SKM-1 treated with dmso at 0.1 percent for 144 hours (cell line): ENCODE data around the gene KRTAP4-6.
"Not testable (repeated sequence)": the region's sequence is repeated elsewhere in the genome, so short reads cannot be mapped to it uniquely, and the experiment has no call there.

Experiments
- DNase-seq: peaks from one replicate; lab custom pipeline; 2025; ENCODE audit not compliant: unreplicated experiment; lab: John Stamatoyannopoulos, UW

Gene KRTAP4-6

DNA sequence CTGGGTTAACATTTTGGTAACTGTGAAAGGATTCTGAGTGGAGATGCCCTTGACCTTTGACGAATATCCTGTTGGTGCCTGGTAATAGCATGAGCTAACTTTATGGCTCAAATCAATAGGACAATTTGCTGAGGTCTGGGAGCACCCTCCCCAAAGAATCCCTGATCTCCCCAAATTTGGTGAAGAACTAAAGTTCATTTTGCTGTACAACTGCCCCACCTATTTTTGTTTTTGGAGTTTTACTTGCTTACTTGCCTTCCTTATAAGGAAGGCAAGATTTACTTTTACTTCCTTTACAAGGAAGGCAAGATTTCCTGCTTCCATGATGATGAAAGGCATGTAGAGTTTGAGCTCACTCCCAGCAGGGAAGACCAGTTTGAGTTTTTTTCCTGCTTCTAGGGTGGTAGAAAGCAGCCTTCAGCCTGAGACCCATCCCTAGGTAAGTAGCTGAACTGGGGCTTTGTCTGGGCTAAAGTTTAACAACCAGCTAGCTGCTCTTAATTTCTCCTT is 32.3 kb downstream of the KRTAP4-6 start:
- no peak for DNase-seq

DNA sequence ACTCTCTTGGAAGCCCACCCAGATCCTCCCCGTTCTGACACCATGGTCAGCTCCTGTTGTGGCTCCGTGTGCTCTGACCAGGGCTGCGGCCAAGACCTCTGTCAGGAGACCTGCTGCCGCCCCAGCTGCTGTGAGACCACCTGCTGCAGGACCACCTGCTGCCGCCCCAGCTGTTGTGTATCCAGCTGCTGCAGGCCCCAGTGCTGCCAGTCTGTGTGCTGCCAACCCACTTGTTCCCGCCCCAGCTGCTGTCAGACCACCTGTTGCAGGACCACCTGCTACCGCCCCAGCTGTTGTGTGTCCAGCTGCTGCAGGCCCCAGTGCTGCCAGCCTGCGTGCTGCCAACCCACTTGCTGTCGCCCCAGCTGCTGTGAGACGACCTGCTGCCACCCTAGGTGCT is 35.0 kb downstream of the KRTAP4-6 start, which contains the start of gene KRTAP4-9:
TSS of gene KRTAP4-9 (plus strand) at position 43 of the 400 bp plus-strand sequence. CDS start at position 43, 0 bp downstream.
- DNase-seq = not testable (repeated sequence)

- DNase-seq = not testable (repeated sequence)
Measured at GRCh38 chr17:41104386-41105038, 35.8 kb downstream of the KRTAP4-6 start.

DNA sequence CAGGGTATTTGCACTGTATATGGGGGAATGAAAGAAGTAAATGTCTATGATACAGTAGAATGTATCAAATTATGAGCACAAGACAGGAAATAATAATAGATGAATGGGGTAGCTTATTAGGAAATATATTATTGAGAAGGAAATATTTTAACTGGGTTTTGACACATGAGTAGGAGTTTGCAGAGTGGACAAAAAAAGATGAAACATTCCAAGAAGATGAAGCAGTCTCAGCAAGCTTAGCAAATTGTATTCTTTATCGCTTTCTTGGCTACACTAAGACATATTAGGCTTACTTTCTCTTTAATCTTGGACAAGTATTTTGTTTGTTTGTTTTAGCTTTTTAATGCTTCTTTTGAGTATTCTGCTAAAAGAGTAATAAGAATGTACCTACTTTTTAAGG is 36.4 kb downstream of the KRTAP4-6 start:
- no peak for DNase-seq

DNA sequence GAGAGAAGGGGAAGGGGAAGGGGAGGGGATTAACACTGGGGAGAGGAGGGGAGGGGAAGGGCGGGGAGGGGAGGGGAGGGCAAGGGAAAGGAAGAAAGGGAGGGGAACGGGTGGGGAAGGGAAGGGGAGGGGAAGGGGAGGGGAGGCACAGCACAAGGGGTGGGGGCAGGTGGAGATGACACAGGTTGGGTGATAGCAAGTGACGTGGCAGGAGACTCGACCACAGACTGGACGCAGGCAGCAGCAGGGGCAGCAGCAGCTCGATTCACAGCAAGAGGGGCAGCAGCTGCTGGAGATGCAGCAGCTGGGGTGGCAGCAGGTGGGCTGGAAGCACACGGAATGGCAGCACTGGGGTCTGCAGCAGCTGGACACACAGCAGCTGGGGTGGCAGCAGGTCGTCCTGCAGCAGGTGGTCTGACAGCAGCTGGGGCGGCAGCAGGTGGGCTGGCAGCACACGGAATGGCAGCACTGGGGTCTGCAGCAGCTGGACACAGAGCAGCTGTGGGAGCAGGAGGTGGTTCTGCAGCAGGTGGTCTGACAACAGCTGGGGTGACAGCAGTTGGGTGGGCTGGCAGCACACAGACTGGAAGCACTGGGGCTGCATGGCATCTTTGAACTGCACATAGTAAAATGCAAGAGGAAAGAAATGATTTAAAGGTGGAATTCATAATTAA is 38.6 kb downstream of the KRTAP4-6 start, which contains the start of gene KRTAP4-16:
TSS of gene KRTAP4-16 (minus strand) at position 624 of the 674 bp plus-strand sequence. CDS start at position 624, 0 bp downstream.
- no peak for DNase-seq

DNA sequence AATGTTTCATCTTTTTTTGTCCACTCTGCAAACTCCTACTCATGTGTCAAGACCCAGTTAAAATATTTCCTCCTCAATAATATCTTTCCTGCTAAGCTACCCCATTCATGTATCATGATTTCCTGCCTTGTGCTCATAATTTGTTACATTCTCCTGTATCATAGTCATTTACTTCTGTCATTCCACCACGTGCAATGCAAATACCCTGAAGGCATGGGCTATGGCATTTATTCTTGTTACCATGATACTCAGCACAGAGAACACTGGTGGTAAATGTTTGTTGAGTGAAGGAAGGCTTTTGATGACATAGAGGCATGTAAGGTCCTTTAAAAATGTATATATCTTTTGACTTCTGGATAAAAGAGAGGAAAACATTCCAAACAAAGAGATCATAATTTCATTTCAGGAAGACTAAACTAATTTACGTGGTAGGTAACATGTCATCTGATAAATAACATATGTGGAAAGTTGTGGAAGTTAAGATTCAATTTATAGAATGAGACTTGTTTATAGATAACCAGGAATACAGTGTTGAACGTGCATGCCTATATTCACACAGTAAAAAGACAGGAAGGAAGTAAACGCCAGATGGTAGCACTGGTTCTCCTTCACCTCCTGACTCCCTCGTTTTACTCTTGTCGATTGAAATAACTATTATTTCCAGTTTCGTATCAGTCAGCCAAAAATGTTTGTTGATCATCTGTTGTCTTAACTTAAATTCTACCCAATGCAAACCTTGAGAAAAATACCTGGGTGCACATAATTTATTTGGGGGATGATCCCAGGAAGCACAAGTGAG is 40.5 kb downstream of the KRTAP4-6 start:
- not testable (repeated sequence) for DNase-seq

DNA sequence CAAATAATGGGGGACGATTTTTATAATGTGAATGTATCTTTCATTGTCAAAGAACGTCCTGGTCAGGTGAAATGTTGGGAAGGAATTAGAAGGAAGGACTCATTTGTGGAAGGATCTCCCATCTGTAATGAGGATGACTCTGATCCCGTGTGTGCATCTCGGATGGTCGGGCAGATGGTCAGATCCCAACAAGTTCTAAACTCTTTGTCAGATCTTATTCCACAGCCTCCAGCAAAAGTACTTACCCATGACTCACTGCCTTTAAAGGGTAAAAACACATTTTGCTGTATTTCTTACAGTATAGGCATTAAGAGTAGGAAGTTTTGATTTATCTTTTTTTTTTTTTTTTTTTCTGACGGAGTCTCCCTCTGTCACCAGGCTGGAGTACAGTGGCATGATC is 41.9 kb downstream of the KRTAP4-6 start:
- DNase-seq = no peak

- DNase-seq = no peak
Measured at GRCh38 chr17:41098042-41098441, 42.3 kb downstream of the KRTAP4-6 start, which contains the start of gene KRTAP4-8. TSS of gene KRTAP4-8 (minus strand) at chr17:41098142. CDS start at chr17:41098084, 58 bp downstream.

DNA sequence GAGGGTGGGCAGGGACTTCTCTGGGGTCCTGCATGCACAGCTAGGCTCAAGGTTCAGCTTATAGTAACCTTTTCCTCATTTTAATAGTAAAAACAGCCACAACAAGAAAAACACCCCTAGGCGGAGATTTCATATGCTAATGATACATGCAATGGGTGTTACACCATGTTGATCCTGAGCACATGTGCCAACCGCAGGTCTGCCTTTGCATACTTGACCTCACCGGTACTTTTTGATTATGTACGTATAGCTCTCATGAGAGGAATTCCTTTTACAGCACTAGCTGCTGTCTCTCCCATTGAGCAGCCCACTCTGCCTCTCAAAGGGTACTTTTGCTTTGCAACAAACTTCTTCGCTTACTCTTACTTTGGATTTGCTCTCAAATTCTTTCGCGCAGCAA is 44.3 kb downstream of the KRTAP4-6 start:
- DNase-seq = no peak
